Kidney epithelial cell (primary cell): ENCODE data around the gene SLC2A13. TPM values are rescaled to one million over a fixed set of nuclear protein-coding genes. Genes with fewer than 3 reads are reported as not detected.

ENCODE experiments used
- DNase-seq: peaks from one replicate; pipeline ENCODE4 v3.0.0-alpha.2; 2010; ENCODE audit warnings: low read depth
- H3K27me3 ChIP-seq: 2 replicates; pipeline ENCODE4 v1.6.0; 2011; ENCODE audit warnings: low read length; ENCODE audit not compliant: control insufficient read depth, insufficient read depth
- H3K36me3 ChIP-seq: 2 replicates; pipeline ENCODE4 v1.5.1; 2011; ENCODE audit warnings: low read length; ENCODE audit not compliant: control insufficient read depth, insufficient read depth
- H3K4me3 ChIP-seq: 2 replicates; pipeline ENCODE4 v1.5.1; 2011; ENCODE audit warnings: low read depth, mild to moderate bottlenecking, control low read depth, low read length
- CTCF ChIP-seq: IDR thresholded peaks from 2 replicates; pipeline ENCODE4 v1.5.1; 2011; ENCODE audit warnings: mild to moderate bottlenecking, moderate library complexity, low read length, control low read depth, inconsistent platforms; ENCODE audit not compliant: insufficient read depth, poor library complexity, severe bottlenecking
- total RNA-seq: library from RNA; depleted of rRNA; stranded (reverse); fragments of >200 nt; gene quantifications from 2 replicates; pipeline ENCODE4 v1.2.3, GENCODE V29; 2015

The SLC2A13 gene
- total RNA-seq, 1 donor from 2014 or later = 6.8 TPM

- Histone ChIP-seq H3K36me3 (no peaks in the 10 kb centered on the region), H3K27me3 (no peaks in the 10 kb centered on the region), H3K4me3 (no peak overlapping the region)
- no peak for DNase-seq
- TF ChIP-seq CTCF = peak; percentile 23
Measured at GRCh38 chr12:39807043-39807442, 298.8 kb downstream of the SLC2A13 start.

- Histone ChIP-seq H3K4me3 (no peak overlapping the region), H3K36me3 (no peaks in the 10 kb centered on the region), H3K27me3 (no peaks in the 10 kb centered on the region)
- TF ChIP-seq CTCF = no peak
- DNase-seq = no peak
Measured at GRCh38 chr12:39805651-39806050, 300.2 kb downstream of the SLC2A13 start.

GRCh38 chr12:39804898-39805297, 301.0 kb downstream of the SLC2A13 start:
- TF ChIP-seq CTCF = no peak
- Histone ChIP-seq H3K27me3 (no peaks in the 10 kb centered on the region), H3K36me3 (no peaks in the 10 kb centered on the region), H3K4me3 (no peak overlapping the region)
- no peak for DNase-seq

- H3K27me3 ChIP-seq = no peaks in the 10 kb centered on the region
- no peak overlapping the region for H3K4me3 ChIP-seq
- no peak for TF ChIP-seq CTCF
- H3K36me3 ChIP-seq = no peaks in the 10 kb centered on the region
- no peak for DNase-seq
Measured at GRCh38 chr12:39804479-39804878, 301.4 kb downstream of the SLC2A13 start.

- TF ChIP-seq CTCF = no peak
- H3K4me3 ChIP-seq = no peak overlapping the region
- H3K36me3 ChIP-seq = no peaks in the 10 kb centered on the region
- DNase-seq = no peak
- H3K27me3 ChIP-seq = no peaks in the 10 kb centered on the region
Measured at GRCh38 chr12:39803151-39803550, 302.7 kb downstream of the SLC2A13 start.

GRCh38 chr12:39798977-39799376, 306.9 kb downstream of the SLC2A13 start:
- TF ChIP-seq CTCF = no peak
- no peaks in the 10 kb centered on the region for H3K27me3 ChIP-seq
- DNase-seq = no peak
- no peak overlapping the region for H3K4me3 ChIP-seq
- H3K36me3 ChIP-seq = no peaks in the 10 kb centered on the region
